ENCODE data around the gene SLC25A21. TPM values are rescaled to one million over a fixed set of nuclear protein-coding genes. Genes with fewer than 3 reads are reported as not detected.

SLC25A21 gene
- total and polyA plus RNA-seq, 10 of the 15 experiments (the other 5 are each of a cell fraction or from before 2014, with no cell fraction given), result 0.06 to 0.72 (median 0.17) TPM; not detected in 3

- TF ChIP-seq SRF (IDR thresholded peaks at IDR 0.05; ENCODE audit: low read depth in 2 of 2, low read length in 2 of 2) (no peak), DPF2 (IDR thresholded peaks at IDR 0.05) (no peak)
Observed at GRCh38 chr14:36682338-36682737, 490.1 kb downstream of the SLC25A21 start (continued).

- RAD21 ChIA-PET (ENCODE audit: unreplicated experiment), result no interaction called here
- 37% methylated on average over 9 of the region's 10 CpGs for WGBS (ENCODE audit: insufficient coverage, insufficient replicate concordance, low lambda C conversion rate, missing lambda C conversion rate)
- no peaks in the 10 kb centered on the region for H4K20me1 ChIP-seq (ENCODE audit: control insufficient read depth, insufficient read depth)
- no peak overlapping the region for H2AFZ ChIP-seq (ENCODE audit: control insufficient read depth, low read depth, low read length)
- no peaks in the 10 kb centered on the region for H3K4me1 ChIP-seq (ENCODE audit: control insufficient read depth, insufficient read depth, low read length)
- no TSS peak for BruUV-seq (replicated peaks)
- H3K9me3 ChIP-seq (replicated peaks; ENCODE audit: control insufficient read depth, insufficient read depth, low read length), result no peaks in the 10 kb centered on the region
- DNase-seq (ENCODE audit: low read depth, low spot score), result no peak
- H3K79me2 ChIP-seq (ENCODE audit: control insufficient read depth, insufficient read depth, low read length), result no peaks in the 10 kb centered on the region
- H3K4me2 ChIP-seq (ENCODE audit: control insufficient read depth, insufficient read depth), result no peak overlapping the region
- no peak overlapping the region for H3K27ac ChIP-seq (ENCODE audit: control insufficient read depth, insufficient read depth)
- no peak for FAIRE-seq
- in situ Hi-C loops (cut with MboI), result no loop called here
- H3K36me3 ChIP-seq (ENCODE audit: control insufficient read depth in 2 of 2, insufficient read depth in 2 of 2, low read length in 1 of 2), result no peaks in the 10 kb centered on the region
- CTCF ChIA-PET, result interaction anchor here (1.2 kb wide), 1 partner anchor 266 kb away, joined by 3 read pairs; no protein-coding TSS in a partner anchor
- SMC1A ChIA-PET (ENCODE audit: uncharacterized antibody, unreplicated experiment), result interaction anchor here (0.5 to 1.1 kb wide), 2 partner anchors 55 to 72 kb away, joined by 3 to 6 read pairs; no protein-coding TSS in a partner anchor
- intact Hi-C loops (cut with micrococcal nuclease; ENCODE audit: unreplicated experiment), result no loop called here
- H3K9ac ChIP-seq (ENCODE audit: control insufficient read depth, insufficient read depth, low read length), result no peak overlapping the region
- H3K4me3 ChIP-seq, result no peak overlapping the region
- ATAC-seq, result no peak
- H3K27me3 ChIP-seq (replicated peaks in 1 of 2; ENCODE audit: control insufficient read depth in 2 of 2, insufficient read depth in 2 of 2, low read length in 1 of 2), result no peaks in the 10 kb centered on the region
- POLR2A ChIA-PET, result no interaction called here
- no peak for TF ChIP-seq DPF2 (IDR thresholded peaks at IDR 0.05)
- no peak for TF ChIP-seq KAT2A (conservative IDR thresholded peaks at IDR 0.05; ENCODE audit: control insufficient read depth, low read depth, low read length)
- TF ChIP-seq RAD21 (IDR thresholded peaks at IDR 0.05; ENCODE audit: insufficient read depth, low read depth, low read length), result no peak
- TF ChIP-seq POLR2A (IDR thresholded peaks at IDR 0.05; ENCODE audit: low read depth, low read length), result no peak
- no peak for TF ChIP-seq HCFC1 (IDR thresholded peaks at IDR 0.05; ENCODE audit: low read length)
- no peak for TF ChIP-seq CUX1 (IDR thresholded peaks at IDR 0.05; ENCODE audit: insufficient replicate concordance, low read depth, low read length)
- TF ChIP-seq E2F8 (IDR thresholded peaks at IDR 0.05; ENCODE audit: low read depth, partially characterized antibody), result no peak
- TF ChIP-seq HDGF (IDR thresholded peaks at IDR 0.05), result no peak
- TF ChIP-seq FOXM1 (IDR thresholded peaks at IDR 0.05; ENCODE audit: low read depth, low read length), result no peak
- no peak for TF ChIP-seq BCL3 (IDR thresholded peaks at IDR 0.05; ENCODE audit: borderline replicate concordance, insufficient read depth, low read depth, low read length, poor library complexity, severe bottlenecking)
Observed at GRCh38 chr14:36676236-36676635, 496.2 kb downstream of the SLC25A21 start.

All from GM12878 (cell line).